ENCODE measurements around the gene RAI1. TPM values are rescaled to one million over a fixed set of nuclear protein-coding genes. Genes with fewer than 3 reads are reported as not detected.
A peak's percentile ranks its signal among the peaks of the same experiment; 100 is the strongest.

Gene RAI1
- total RNA-seq, 1 donor from 2014 or later: 40.1 TPM

GRCh38 chr17:17849147-17849820 lies 168.0 kb downstream of the RAI1 start:
- Mint-ChIP-seq H3K4me3 (ENCODE audit: unreplicated experiment) (no peak overlapping the region), H3K27me3 (ENCODE audit: unreplicated experiment) (no peaks in the 10 kb centered on the region), H3K9me3 (ENCODE audit: unreplicated experiment) (no peaks in the 10 kb centered on the region), H3K27ac (ENCODE audit: unreplicated experiment) (peak overlapping the region; percentile 88), H3K4me1 (ENCODE audit: unreplicated experiment) (peaks cover 61% of the 10 kb centered on the region), H3K36me3 (ENCODE audit: unreplicated experiment) (peaks cover 11% of the 10 kb centered on the region)
- TF ChIP-seq CTCF (IDR thresholded peaks at IDR 0.05): no peak
- DNase-seq (ENCODE audit: extremely low spot score, unreplicated experiment): no peak

- Mint-ChIP-seq H3K27ac (ENCODE audit: unreplicated experiment) (peak overlapping the region; percentile 88), H3K4me1 (ENCODE audit: unreplicated experiment) (peaks cover 66% of the 10 kb centered on the region)
Observed at GRCh38 chr17:17849845-17850373, 168.7 kb downstream of the RAI1 start.

DNA sequence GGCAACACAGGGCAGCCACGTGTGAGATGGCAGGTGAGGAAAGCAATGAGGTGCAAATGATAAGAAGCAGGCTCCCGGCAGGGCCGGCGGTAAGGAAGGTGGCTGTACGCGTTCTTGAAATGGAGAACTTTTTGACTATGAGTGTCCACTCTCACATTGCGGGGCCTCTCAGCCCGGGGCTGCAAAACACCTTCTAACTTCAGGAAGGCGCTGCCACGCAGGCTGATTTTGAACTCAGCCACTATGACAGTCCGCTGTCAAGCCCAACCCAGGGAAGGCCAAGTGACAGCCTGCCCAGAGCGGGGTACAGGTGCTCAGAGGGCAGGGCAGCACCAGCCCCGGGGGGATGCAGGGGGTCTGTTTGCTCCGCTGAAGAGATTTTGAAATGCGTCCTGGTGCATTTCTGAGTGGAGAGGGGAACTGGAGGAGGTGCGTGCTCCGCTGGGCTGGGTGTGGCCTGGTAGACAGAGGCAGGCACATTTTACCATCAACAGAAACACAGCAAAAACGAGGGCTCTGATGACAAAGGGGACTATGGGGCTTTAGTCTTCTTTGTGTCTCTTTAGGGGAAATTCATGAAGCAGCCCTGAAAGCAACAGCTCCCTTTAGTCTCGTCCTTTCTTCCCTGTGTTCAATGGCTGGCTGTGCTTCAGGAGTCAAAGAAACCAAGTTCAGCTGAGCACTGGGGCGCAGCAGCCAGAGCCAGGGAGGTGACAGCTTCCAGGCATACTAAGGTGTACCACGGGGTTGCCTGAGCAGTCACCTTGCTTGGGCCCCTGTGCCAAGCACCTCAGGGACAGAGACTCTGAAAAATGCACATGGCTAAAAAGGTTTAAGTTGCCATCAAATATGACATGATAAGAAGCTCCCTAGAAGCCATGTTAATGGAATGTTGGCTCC lies 170.1 kb downstream of the RAI1 start:
- Mint-ChIP-seq H3K4me3 (ENCODE audit: unreplicated experiment) (no peak overlapping the region), H3K36me3 (ENCODE audit: unreplicated experiment) (peaks cover 9% of the 10 kb centered on the region), H3K9me3 (ENCODE audit: unreplicated experiment) (no peaks in the 10 kb centered on the region), H3K4me1 (ENCODE audit: unreplicated experiment) (peaks cover 81% of the 10 kb centered on the region), H3K27ac (ENCODE audit: unreplicated experiment) (peak overlapping the region; percentile 88), H3K27me3 (ENCODE audit: unreplicated experiment) (no peaks in the 10 kb centered on the region)
- TF ChIP-seq CTCF (IDR thresholded peaks at IDR 0.05): no peak
- no peak for DNase-seq (ENCODE audit: extremely low spot score, unreplicated experiment)

More at GRCh38 chr17:17849845-17850373, 168.7 kb downstream of the RAI1 start:
- no peaks in the 10 kb centered on the region for H3K9me3 Mint-ChIP-seq (ENCODE audit: unreplicated experiment)
- no peaks in the 10 kb centered on the region for H3K27me3 Mint-ChIP-seq (ENCODE audit: unreplicated experiment)
- no peak for DNase-seq (ENCODE audit: extremely low spot score, unreplicated experiment)
- peak; percentile 32 for TF ChIP-seq CTCF (IDR thresholded peaks at IDR 0.05)
- peak overlapping the region; percentile 45 for H3K4me3 Mint-ChIP-seq (ENCODE audit: unreplicated experiment)
- peaks cover 11% of the 10 kb centered on the region for H3K36me3 Mint-ChIP-seq (ENCODE audit: unreplicated experiment)

- no peak overlapping the region for H3K4me3 Mint-ChIP-seq (ENCODE audit: unreplicated experiment)
- peaks cover 3% of the 10 kb centered on the region for H3K36me3 Mint-ChIP-seq (ENCODE audit: unreplicated experiment)
- TF ChIP-seq CTCF (IDR thresholded peaks at IDR 0.05): no peak
- no peak for DNase-seq (ENCODE audit: extremely low spot score, unreplicated experiment)
- H3K27me3 Mint-ChIP-seq (ENCODE audit: unreplicated experiment): no peaks in the 10 kb centered on the region
- H3K9me3 Mint-ChIP-seq (ENCODE audit: unreplicated experiment): no peaks in the 10 kb centered on the region
- peak overlapping the region; percentile 71 for H3K27ac Mint-ChIP-seq (ENCODE audit: unreplicated experiment)
- H3K4me1 Mint-ChIP-seq (ENCODE audit: unreplicated experiment): peaks cover 87% of the 10 kb centered on the region
Observed at GRCh38 chr17:17852930-17853329, 171.7 kb downstream of the RAI1 start.
